D721Med (cell line): ENCODE data around the gene MGLL.
A peak's percentile ranks its signal among the peaks of the same experiment; 100 is the strongest.

Source experiments
- DNase-seq: peaks from one replicate; pipeline ENCODE4 v3.0.0; 2011; ENCODE audit warnings: low spot score; ENCODE audit not compliant: insufficient read length
- FAIRE-seq: peaks from 2 replicates; lab custom pipeline; 2011; peaks lifted over from hg19 to GRCh38; lab: Jason Lieb, UNC
- CTCF ChIP-seq: IDR thresholded peaks from 2 replicates; pipeline ENCODE4 v1.5.1; 2012; ENCODE audit warnings: mild to moderate bottlenecking, control low read depth; ENCODE audit not compliant: insufficient read depth; ENCODE audit errors: missing control alignments

MGLL gene

DNA sequence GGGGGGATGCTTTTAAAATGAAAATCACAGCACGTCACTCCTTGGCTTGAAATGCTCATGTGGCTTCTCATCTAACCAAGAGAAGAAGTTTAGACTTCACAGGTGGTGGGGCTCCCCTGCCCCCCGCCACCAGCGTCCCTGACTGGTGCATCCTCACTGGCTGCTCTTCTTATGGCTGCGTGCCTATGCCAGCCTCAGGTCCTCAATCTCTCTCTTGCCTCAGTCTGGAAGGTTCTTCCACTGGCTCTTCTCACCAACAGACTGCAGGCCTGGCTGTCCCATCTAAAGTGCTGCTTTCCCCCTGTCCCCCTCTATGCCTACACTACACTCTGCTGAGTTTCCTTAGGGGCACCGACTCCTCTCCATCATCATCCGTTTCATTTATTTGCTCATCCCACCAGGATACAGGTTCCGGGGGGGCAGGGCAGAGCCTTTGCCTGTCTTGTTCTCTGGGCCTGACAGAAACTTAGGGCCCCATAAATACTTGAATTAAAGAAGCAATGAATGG lies 128.9 kb downstream of the MGLL start:
- TF ChIP-seq CTCF = no peak
- FAIRE-seq (no peak), DNase-seq (no peak)

DNA sequence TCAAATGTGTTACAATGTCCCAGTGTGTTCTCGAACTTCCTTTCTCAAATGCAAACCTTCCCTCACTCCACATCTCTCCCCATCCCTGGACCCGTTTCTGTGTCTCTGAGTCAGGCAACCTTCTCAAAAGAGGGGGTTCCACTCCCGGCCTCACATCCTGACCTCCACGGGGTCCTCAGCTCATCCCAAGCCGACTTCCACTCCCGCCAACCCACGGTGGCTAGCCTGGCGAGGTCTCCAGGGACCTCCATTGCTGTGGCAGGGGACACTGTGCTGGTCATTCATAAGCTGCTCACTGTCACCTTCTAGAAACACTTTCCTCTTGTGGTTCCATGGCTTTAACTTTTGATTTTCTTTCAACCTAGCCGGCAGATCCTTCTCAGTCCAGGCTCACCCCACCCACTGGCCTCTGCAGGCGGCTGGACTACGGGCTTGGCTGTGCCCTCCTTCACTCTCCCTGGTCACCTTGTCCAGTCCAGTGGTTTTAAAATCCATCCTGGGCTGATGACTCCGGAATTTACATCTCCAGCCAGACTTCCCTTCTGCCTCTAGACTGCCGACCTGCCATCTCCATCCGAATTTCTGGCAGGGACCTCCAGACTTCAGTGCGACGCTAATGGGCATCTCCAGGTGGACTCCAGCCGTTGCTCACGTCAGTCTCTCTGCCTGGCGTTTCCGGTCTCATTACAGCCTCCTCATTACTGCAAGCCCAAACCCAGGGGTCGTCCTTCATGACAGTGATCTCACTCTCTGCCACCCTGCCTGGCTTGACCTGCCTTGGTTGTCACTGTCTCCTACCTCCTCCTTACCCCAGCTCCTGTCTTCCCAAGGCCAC lies 129.6 kb downstream of the MGLL start:
- DNase-seq (no peak), FAIRE-seq (no peak)
- TF ChIP-seq CTCF = no peak

DNA sequence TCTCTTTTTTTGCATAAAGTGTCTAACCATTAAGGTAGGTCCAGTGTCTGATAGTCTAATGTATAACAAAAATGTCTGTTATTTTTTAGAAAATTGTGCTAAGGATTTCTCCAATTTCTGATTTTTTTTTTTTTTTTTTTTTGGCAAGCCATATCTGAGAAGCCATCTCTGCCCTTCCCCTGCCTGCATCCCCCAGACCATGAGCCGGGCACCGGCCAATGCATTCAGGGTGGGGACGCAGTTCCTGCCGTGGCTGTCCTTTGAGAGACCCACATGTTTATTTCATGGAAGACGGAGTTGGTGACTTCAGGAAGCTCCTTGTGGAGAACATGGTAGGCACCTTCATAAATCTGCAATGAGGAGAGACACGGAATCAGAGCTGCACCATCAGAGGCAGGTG lies 130.3 kb downstream of the MGLL start:
- DNase-seq (no peak), FAIRE-seq (no peak)
- no peak for TF ChIP-seq CTCF

DNA sequence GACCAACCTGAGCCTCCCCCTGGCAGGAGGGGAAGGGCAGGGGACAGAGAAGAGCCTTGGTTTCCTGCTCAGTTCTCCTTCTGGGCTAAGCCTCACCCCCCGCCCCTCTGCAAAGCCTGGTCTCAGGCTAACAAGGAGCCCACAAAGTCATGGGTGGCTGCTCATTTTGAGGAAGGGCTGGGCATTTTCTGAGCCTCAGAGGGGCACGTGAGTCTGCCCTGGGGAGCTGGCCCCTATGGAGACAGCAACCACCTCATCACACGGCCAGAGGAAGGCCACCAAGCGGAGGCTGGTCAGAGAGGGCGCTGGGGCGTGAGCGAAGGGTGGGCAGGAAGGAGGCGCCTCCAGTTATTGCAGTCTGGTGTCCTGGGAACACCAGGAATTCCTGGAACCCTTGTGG lies 130.8 kb downstream of the MGLL start:
- FAIRE-seq (no peak), DNase-seq (no peak)
- no peak for TF ChIP-seq CTCF

- TF ChIP-seq CTCF = peak; percentile 49
- DNase-seq (no peak), FAIRE-seq (no peak)
Measured at GRCh38 chr3:127690823-127691452, 131.4 kb downstream of the MGLL start.

DNA sequence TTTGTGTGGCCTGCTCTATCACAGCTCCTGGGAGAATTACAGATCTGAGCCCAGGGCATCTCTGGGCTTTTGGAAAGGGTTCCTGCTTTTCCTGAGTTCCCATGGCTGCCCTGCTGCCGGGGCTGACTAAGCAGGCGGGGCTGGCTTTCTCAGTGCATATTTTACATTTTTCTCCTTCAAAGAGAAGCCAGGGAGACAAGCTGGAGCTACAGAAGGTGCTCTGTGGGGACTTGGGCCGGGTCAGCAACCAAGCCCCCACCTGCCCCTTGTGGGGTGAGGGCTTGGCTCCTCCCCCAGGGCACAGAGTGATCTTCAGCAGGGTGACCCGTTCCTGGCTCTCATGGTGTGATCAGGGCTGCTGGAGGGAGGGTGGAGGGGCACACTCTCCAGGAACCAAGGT lies 132.2 kb downstream of the MGLL start:
- no peak for FAIRE-seq
- TF ChIP-seq CTCF = no peak

More for the DNA sequence above, 132.2 kb downstream of the MGLL start:
- DNase-seq = no peak
